K562 (cell line): Measurements from ENCODE around the gene FKBP15. TPM values are rescaled to one million over a fixed set of nuclear protein-coding genes. Genes with fewer than 3 reads are reported as not detected.

Experiments used
- CHCHD3 ChIP-seq: fragments of 250-450 bp; sonication (Bioruptor Pico); IDR thresholded peaks from 2 replicates; pipeline ENCODE4 v2.1.2; 2022; ENCODE audit warnings: mild to moderate bottlenecking
- ELF1 ChIP-seq: fragments of 200-800 bp; sonication (Bioruptor generic); IDR thresholded peaks from 2 replicates; pipeline ENCODE4 v1.6.1; 2016; ENCODE audit warnings: missing genetic modification characterization, missing compliant biosample characterization
- HDAC6 ChIP-seq: IDR thresholded peaks from 2 replicates; pipeline ENCODE4 v1.6.1; 2012; ENCODE audit warnings: low read depth, mild to moderate bottlenecking, control low read depth, inconsistent platforms, low read length, moderate library complexity
- HLTF ChIP-seq: fragments of 450-650 bp; IDR thresholded peaks from 2 replicates; pipeline ENCODE4 v1.6.1; 2016
- IFI16 ChIP-seq: fragments of 250-450 bp; sonication (Bioruptor Pico); IDR thresholded peaks from 2 replicates; pipeline ENCODE4 v2.1.2; 2022; ENCODE audit warnings: mild to moderate bottlenecking, inconsistent platforms
- MYC ChIP-seq, 2 experiments: fragments of 250-450 bp in 1 of 2; sonication (Bioruptor Pico) in 1 of 2; IDR thresholded peaks; 2 replicates each; pipeline versions ENCODE4 v1.5.1 to v1.6.1; 2012 to 2021; ENCODE audit warnings: low read depth in 2 of 2, borderline replicate concordance in 1 of 2, improper control_type of control experiment in 1 of 2, low read length in 1 of 2, mild to moderate bottlenecking in 1 of 2, moderate library complexity in 1 of 2
- NCOA2 ChIP-seq, 2 experiments: fragments of 450-650 bp; IDR thresholded peaks; 2 replicates each; pipeline ENCODE4 v1.6.1; 2018; ENCODE audit warnings: mild to moderate bottlenecking in 2 of 2, moderate library complexity in 1 of 2; ENCODE audit not compliant: partially characterized antibody in 2 of 2
- NELFE ChIP-seq: IDR thresholded peaks from 2 replicates; pipeline ENCODE4 v1.6.1; 2011; ENCODE audit warnings: mild to moderate bottlenecking; ENCODE audit not compliant: insufficient read depth, insufficient read length
- SP1 ChIP-seq: sonication (generic); formaldehyde crosslinking; IDR thresholded peaks from 2 replicates; pipeline ENCODE4 v1.8.1; 2022; ENCODE audit warnings: mild to moderate bottlenecking, missing genetic modification reagents
- ZNF146 ChIP-seq: IDR thresholded peaks from one replicate; pipeline ENCODE4 v1.6.1; 2018; ENCODE audit warnings: missing compliant biosample characterization; ENCODE audit not compliant: unreplicated experiment
- ZNF717 ChIP-seq: fragments of 250-450 bp; sonication (Bioruptor Pico); IDR thresholded peaks from 2 replicates; pipeline ENCODE4 v1.5.0; 2021
- ZNF785 ChIP-seq: fragments of 250-450 bp; sonication (Bioruptor Pico); IDR thresholded peaks from 2 replicates; pipeline ENCODE4 v1.4.0; 2020; ENCODE audit warnings: mild to moderate bottlenecking
- polyA plus RNA-seq, 8 experiments: library from polyadenylated mRNA; depleted of rRNA in 4 of 8; stranded (reverse) in 5 of 8; unstranded in 3 of 8; fragments of >200 nt; fragmentation: Nextera tagmentation in 2 of 8; fragmentation: Illumina TruSeq in 1 of 8; extraction: Ambion mirVana in 2 of 8; extraction: Trizol in 1 of 8; gene quantifications; 2 replicates each; pipeline versions ENCODE4 v1.2.1 to v1.2.3, GENCODE V29; 2011 to 2014; ENCODE audit warnings: inconsistent platforms in 1 of 8, missing spikeins in 1 of 8
- total RNA-seq, 7 experiments: library from RNA; depleted of rRNA in 6 of 7; stranded (reverse); fragments of >200 nt in 6 of 7; fragmentation: Illumina TruSeq in 2 of 7; extraction: Trizol in 2 of 7; gene quantifications; 2 replicates each; pipeline versions ENCODE4 v1.2.1 to v1.2.3, GENCODE V29; 2011 to 2021; ENCODE audit warnings: low replicate concordance in 1 of 7
- TF ChIP-seq, protein P1 (sequence below): sonication (generic); formaldehyde crosslinking; IDR thresholded peaks from 2 replicates; pipeline ENCODE4 v1.4.0; 2020; ENCODE audit warnings: mild to moderate bottlenecking, missing genetic modification reagents
- TF ChIP-seq, protein P2 (sequence below): fragments of 250-450 bp; sonication (Bioruptor Pico); IDR thresholded peaks from 2 replicates; pipeline ENCODE4 v1.8.0; 2022; ENCODE audit warnings: inconsistent platforms, mild to moderate bottlenecking, moderate library complexity, borderline replicate concordance
- TF ChIP-seq, protein P3 (sequence below): fragments of 250-450 bp; sonication (Bioruptor Pico); IDR thresholded peaks from 2 replicates; pipeline ENCODE4 v1.9.0; 2021; ENCODE audit warnings: mild to moderate bottlenecking
- TF ChIP-seq, protein P4 (sequence below): fragments of 250-450 bp; sonication (Bioruptor Pico); IDR thresholded peaks from 2 replicates; pipeline ENCODE4 v1.4.0; 2020; ENCODE audit warnings: mild to moderate bottlenecking, moderate library complexity
- TF ChIP-seq, protein P5 (sequence below): fragments of 250-450 bp; sonication (Bioruptor Pico); IDR thresholded peaks from 2 replicates; pipeline ENCODE4 v1.5.0; 2021; ENCODE audit warnings: mild to moderate bottlenecking, borderline replicate concordance

Gene FKBP15
- total and polyA plus RNA-seq, 9 of the 15 experiments (the other 6 are each of a cell fraction or from before 2014, with no cell fraction given) = 8.7 to 38.0 (median 18.9) TPM

DNA sequence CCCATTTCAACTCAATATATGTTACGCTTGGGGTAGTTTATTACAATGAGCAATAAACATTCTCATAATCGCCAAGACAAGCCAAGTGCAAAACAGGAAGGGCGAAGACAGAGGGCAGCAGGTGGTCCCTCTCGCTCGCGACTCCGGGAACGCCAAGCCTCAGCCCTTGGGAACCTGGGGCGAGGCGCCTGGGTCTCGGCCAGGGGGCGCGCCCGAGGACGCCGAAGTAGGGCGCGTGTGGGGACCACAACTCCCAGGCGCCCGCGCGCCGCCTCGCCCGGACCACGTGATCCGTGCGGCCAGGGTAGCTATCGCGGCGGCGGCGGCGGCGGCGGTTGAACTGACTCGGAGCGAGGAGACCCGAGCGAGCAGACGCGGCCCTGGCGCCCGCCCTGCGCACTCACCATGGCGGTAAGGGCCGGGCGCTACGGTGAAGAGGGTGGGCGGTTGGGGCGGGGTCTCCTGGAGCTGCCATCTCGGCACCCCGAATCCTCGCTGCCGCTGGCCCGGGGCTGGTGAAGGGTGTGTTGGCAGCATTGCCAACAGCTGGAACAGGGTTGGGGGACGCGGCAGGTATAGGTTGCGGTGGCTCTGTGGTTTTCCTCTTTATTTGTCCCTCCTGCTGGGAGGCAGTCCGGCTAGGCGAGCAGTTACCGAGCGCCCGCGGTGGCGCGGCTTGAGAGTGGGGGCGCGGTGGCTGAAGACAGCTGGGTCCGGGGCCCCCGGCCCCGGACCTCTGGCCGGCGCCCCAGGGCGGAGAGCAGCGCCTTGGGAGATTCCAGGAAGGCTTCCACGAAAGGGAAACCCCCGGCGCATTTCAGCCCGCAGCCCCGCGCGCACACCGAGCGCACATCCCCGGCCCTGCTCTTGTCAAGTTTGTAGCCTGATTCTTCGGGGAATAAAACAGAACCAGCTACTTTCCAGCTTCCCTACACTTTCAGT, 70.1 kb downstream of the FKBP15 start, which contains the start of gene SLC31A2 (continued):
- TF ChIP-seq, protein P1, sequence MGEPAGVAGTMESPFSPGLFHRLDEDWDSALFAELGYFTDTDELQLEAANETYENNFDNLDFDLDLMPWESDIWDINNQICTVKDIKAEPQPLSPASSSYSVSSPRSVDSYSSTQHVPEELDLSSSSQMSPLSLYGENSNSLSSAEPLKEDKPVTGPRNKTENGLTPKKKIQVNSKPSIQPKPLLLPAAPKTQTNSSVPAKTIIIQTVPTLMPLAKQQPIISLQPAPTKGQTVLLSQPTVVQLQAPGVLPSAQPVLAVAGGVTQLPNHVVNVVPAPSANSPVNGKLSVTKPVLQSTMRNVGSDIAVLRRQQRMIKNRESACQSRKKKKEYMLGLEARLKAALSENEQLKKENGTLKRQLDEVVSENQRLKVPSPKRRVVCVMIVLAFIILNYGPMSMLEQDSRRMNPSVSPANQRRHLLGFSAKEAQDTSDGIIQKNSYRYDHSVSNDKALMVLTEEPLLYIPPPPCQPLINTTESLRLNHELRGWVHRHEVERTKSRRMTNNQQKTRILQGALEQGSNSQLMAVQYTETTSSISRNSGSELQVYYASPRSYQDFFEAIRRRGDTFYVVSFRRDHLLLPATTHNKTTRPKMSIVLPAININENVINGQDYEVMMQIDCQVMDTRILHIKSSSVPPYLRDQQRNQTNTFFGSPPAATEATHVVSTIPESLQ (CRISPR knock-in tag) = no peak
- TF ChIP-seq ZNF785 (no peak), HDAC6 (no peak), HLTF (no peak), ELF1 (no peak), IFI16 (CRISPR knock-in tag) (no peak), MYC (IDR thresholded peaks at IDR 0.05; ENCODE audit: low read depth, low read length) (peak; percentile 58), MYC (CRISPR knock-in tag; IDR thresholded peaks at IDR 0.05; ENCODE audit: borderline replicate concordance, low read depth) (no peak), ZNF717 (no peak), SP1 (CRISPR knock-in tag) (peak; percentile 58; the same call in 1 of the 2 replicates), NELFE (no peak), NCOA2 (IDR thresholded peaks at IDR 0.05; ENCODE audit: partially characterized antibody in 2 of 2) (no peak), CHCHD3 (CRISPR knock-in tag) (no peak), ZNF146 (no peak)
- TF ChIP-seq, protein P2, sequence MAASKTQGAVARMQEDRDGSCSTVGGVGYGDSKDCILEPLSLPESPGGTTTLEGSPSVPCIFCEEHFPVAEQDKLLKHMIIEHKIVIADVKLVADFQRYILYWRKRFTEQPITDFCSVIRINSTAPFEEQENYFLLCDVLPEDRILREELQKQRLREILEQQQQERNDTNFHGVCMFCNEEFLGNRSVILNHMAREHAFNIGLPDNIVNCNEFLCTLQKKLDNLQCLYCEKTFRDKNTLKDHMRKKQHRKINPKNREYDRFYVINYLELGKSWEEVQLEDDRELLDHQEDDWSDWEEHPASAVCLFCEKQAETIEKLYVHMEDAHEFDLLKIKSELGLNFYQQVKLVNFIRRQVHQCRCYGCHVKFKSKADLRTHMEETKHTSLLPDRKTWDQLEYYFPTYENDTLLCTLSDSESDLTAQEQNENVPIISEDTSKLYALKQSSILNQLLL (CRISPR knock-in tag) = no peak
- TF ChIP-seq, protein P3, sequence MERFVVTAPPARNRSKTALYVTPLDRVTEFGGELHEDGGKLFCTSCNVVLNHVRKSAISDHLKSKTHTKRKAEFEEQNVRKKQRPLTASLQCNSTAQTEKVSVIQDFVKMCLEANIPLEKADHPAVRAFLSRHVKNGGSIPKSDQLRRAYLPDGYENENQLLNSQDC (CRISPR knock-in tag) = peak; percentile 80; the same call in 1 of the 2 replicates
- TF ChIP-seq, protein P4, sequence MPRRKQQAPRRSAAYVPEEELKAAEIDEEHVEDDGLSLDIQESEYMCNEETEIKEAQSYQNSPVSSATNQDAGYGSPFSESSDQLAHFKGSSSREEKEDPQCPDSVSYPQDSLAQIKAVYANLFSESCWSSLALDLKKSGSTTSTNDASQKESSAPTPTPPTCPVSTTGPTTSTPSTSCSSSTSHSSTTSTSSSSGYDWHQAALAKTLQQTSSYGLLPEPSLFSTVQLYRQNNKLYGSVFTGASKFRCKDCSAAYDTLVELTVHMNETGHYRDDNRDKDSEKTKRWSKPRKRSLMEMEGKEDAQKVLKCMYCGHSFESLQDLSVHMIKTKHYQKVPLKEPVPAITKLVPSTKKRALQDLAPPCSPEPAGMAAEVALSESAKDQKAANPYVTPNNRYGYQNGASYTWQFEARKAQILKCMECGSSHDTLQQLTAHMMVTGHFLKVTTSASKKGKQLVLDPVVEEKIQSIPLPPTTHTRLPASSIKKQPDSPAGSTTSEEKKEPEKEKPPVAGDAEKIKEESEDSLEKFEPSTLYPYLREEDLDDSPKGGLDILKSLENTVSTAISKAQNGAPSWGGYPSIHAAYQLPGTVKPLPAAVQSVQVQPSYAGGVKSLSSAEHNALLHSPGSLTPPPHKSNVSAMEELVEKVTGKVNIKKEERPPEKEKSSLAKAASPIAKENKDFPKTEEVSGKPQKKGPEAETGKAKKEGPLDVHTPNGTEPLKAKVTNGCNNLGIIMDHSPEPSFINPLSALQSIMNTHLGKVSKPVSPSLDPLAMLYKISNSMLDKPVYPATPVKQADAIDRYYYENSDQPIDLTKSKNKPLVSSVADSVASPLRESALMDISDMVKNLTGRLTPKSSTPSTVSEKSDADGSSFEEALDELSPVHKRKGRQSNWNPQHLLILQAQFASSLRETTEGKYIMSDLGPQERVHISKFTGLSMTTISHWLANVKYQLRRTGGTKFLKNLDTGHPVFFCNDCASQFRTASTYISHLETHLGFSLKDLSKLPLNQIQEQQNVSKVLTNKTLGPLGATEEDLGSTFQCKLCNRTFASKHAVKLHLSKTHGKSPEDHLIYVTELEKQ (CRISPR knock-in tag) = no peak
- TF ChIP-seq, protein P5, sequence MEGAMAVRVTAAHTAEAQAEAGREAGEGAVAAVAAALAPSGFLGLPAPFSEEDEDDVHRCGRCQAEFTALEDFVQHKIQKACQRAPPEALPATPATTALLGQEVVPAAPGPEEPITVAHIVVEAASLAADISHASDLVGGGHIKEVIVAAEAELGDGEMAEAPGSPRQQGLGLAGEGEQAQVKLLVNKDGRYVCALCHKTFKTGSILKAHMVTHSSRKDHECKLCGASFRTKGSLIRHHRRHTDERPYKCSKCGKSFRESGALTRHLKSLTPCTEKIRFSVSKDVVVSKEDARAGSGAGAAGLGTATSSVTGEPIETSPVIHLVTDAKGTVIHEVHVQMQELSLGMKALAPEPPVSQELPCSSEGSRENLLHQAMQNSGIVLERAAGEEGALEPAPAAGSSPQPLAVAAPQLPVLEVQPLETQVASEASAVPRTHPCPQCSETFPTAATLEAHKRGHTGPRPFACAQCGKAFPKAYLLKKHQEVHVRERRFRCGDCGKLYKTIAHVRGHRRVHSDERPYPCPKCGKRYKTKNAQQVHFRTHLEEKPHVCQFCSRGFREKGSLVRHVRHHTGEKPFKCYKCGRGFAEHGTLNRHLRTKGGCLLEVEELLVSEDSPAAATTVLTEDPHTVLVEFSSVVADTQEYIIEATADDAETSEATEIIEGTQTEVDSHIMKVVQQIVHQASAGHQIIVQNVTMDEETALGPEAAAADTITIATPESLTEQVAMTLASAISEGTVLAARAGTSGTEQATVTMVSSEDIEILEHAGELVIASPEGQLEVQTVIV (CRISPR knock-in tag) = no peak
